Hematopoietic multipotent progenitor cell treated with erythropoietin and hydrocortisone succinate and interleukin-3 and kit ligand, for 8 days (in vitro differentiated cells): ENCODE results near the gene TTC33.
"Not testable (repeated sequence)": the region's sequence is repeated elsewhere in the genome, so short reads cannot be mapped to it uniquely, and the experiment has no call there.

Experiments
- DNase-seq: peaks from one replicate; pipeline ENCODE4 v3.0.0-alpha.2; 2015

Gene TTC33

GRCh38 chr5:40678460-40679147 lies 77.2 kb downstream of the TTC33 start:
- DNase-seq = no peak

- DNase-seq = no peak
These were observed 77.7 kb downstream of the TTC33 start for GRCh38 chr5:40678026-40678425.

- no peak for DNase-seq
These were observed 78.3 kb downstream of the TTC33 start for GRCh38 chr5:40677456-40677855.

GRCh38 chr5:40676613-40677343 lies 79.0 kb downstream of the TTC33 start:
- DNase-seq = no peak

GRCh38 chr5:40675396-40676133 lies 80.2 kb downstream of the TTC33 start:
- no peak for DNase-seq

- no peak for DNase-seq
These were observed 81.0 kb downstream of the TTC33 start for GRCh38 chr5:40674661-40675235.

- no peak for DNase-seq
These were observed 83.3 kb downstream of the TTC33 start for GRCh38 chr5:40672425-40672824.

- no peak for DNase-seq
These were observed 86.0 kb downstream of the TTC33 start for GRCh38 chr5:40669606-40670390.

GRCh38 chr5:40667161-40667663 lies 88.5 kb downstream of the TTC33 start:
- no peak for DNase-seq

GRCh38 chr5:40666657-40667056 lies 89.1 kb downstream of the TTC33 start:
- no peak for DNase-seq

GRCh38 chr5:40665635-40666298 lies 90.0 kb downstream of the TTC33 start:
- no peak for DNase-seq

- DNase-seq = no peak
These were observed 95.0 kb downstream of the TTC33 start for GRCh38 chr5:40660751-40661150.

GRCh38 chr5:40656766-40657165 lies 99.0 kb downstream of the TTC33 start:
- no peak for DNase-seq

GRCh38 chr5:40656091-40656490 lies 99.7 kb downstream of the TTC33 start:
- DNase-seq = not testable (repeated sequence)

GRCh38 chr5:40655138-40655537 lies 100.6 kb downstream of the TTC33 start:
- DNase-seq = peak; percentile 5

GRCh38 chr5:40654377-40654991 lies 101.3 kb downstream of the TTC33 start:
- DNase-seq = no peak

- DNase-seq = no peak
These were observed 102.3 kb downstream of the TTC33 start for GRCh38 chr5:40653221-40654022.

- DNase-seq = no peak
These were observed 103.1 kb downstream of the TTC33 start for GRCh38 chr5:40652441-40653220.

GRCh38 chr5:40651201-40651600 lies 104.6 kb downstream of the TTC33 start:
- no peak for DNase-seq
